Skeletal muscle cell (primary cell): ENCODE results near the gene FAM151A.
"Not testable (repeated sequence)": the region's sequence is repeated elsewhere in the genome, so short reads cannot be mapped to it uniquely, and the experiment has no call there.

ENCODE experiments used
- DNase-seq: peaks from one replicate; pipeline ENCODE4 v3.0.0-alpha.2; 2010; ENCODE audit warnings: low read depth
- H3K4me3 ChIP-seq: 2 replicates; pipeline ENCODE4 v1.5.1; 2011; ENCODE audit warnings: low read depth, mild to moderate bottlenecking, control low read depth, low read length, moderate library complexity

The FAM151A gene

GRCh38 chr1:54640361-54640760 is 17.0 kb upstream of the FAM151A start:
- DNase-seq = no peak
- H3K4me3 ChIP-seq = no peak overlapping the region

GRCh38 chr1:54636461-54637446 is 13.4 kb upstream of the FAM151A start:
- DNase-seq = not testable (repeated sequence)

GRCh38 chr1:54635804-54636203 is 12.5 kb upstream of the FAM151A start:
- not testable (repeated sequence) for DNase-seq, H3K4me3 ChIP-seq

More at GRCh38 chr1:54636461-54637446, 13.4 kb upstream of the FAM151A start:
- not testable (repeated sequence) for H3K4me3 ChIP-seq

- no peak overlapping the region for H3K4me3 ChIP-seq
- DNase-seq = no peak
Observed at GRCh38 chr1:54627196-54627595, 3.9 kb upstream of the FAM151A start.

- DNase-seq = no peak
- no peak overlapping the region for H3K4me3 ChIP-seq
Observed at GRCh38 chr1:54624466-54625464, 1.4 kb upstream of the FAM151A start.

- H3K4me3 ChIP-seq = no peak overlapping the region
- DNase-seq = no peak
Observed at GRCh38 chr1:54619749-54620148, 3.6 kb downstream of the FAM151A start.

- H3K4me3 ChIP-seq = no peak overlapping the region
- no peak for DNase-seq
Observed at GRCh38 chr1:54615531-54616279, 7.6 kb downstream of the FAM151A start.

- H3K4me3 ChIP-seq = no peak overlapping the region
- no peak for DNase-seq
Observed at GRCh38 chr1:54614563-54614962, 8.8 kb downstream of the FAM151A start.

- H3K4me3 ChIP-seq = no peak overlapping the region
- DNase-seq = no peak
Observed at GRCh38 chr1:54614024-54614423, 9.3 kb downstream of the FAM151A start.

- H3K4me3 ChIP-seq = no peak overlapping the region
- DNase-seq = no peak
Observed at GRCh38 chr1:54611621-54612020, 11.7 kb downstream of the FAM151A start.

GRCh38 chr1:54610601-54611580 is 12.4 kb downstream of the FAM151A start:
- H3K4me3 ChIP-seq = no peak overlapping the region
- DNase-seq = no peak

GRCh38 chr1:54610048-54610447 is 13.3 kb downstream of the FAM151A start:
- H3K4me3 ChIP-seq = no peak overlapping the region
- DNase-seq = no peak

GRCh38 chr1:54609301-54609921 is 13.9 kb downstream of the FAM151A start:
- no peak for DNase-seq
- no peak overlapping the region for H3K4me3 ChIP-seq

- DNase-seq = no peak
- H3K4me3 ChIP-seq = no peak overlapping the region
Observed at GRCh38 chr1:54608566-54609230, 14.6 kb downstream of the FAM151A start.

GRCh38 chr1:54607821-54608565 is 15.3 kb downstream of the FAM151A start:
- no peak overlapping the region for H3K4me3 ChIP-seq
- no peak for DNase-seq

- H3K4me3 ChIP-seq = no peak overlapping the region
- no peak for DNase-seq
Observed at GRCh38 chr1:54606990-54607325, 16.4 kb downstream of the FAM151A start.
